GOT3 (cell line): ENCODE measurements around the gene FHIP1B.

Source experiments
- DNase-seq: peaks from one replicate; lab custom pipeline; 2025; ENCODE audit warnings: mixed read lengths; lab: John Stamatoyannopoulos, UW

FHIP1B gene

GRCh38 chr11:6200975-6201374 lies 33.5 kb downstream of the FHIP1B start:
- DNase-seq = no peak

GRCh38 chr11:6199174-6199810 lies 35.1 kb downstream of the FHIP1B start, which contains the start of gene OR52W1:
Gene OR52W1, plus strand, starts transcription at chr11:6199224. Its CDS starts 0 bp downstream, at chr11:6199224.
- no peak for DNase-seq

GRCh38 chr11:6197466-6198200 lies 36.8 kb downstream of the FHIP1B start:
- no peak for DNase-seq

- DNase-seq = no peak
Observed at GRCh38 chr11:6196396-6196795, 38.0 kb downstream of the FHIP1B start.

GRCh38 chr11:6194065-6194581 lies 40.3 kb downstream of the FHIP1B start:
- no peak for DNase-seq

- no peak for DNase-seq
Observed at GRCh38 chr11:6191742-6192141, 42.7 kb downstream of the FHIP1B start.

GRCh38 chr11:6175440-6175839 lies 59.0 kb downstream of the FHIP1B start:
- DNase-seq = no peak

GRCh38 chr11:6170226-6170625 lies 64.2 kb downstream of the FHIP1B start, which contains the start of gene OR52B2:
Gene OR52B2, minus strand, starts transcription at chr11:6170326. Its CDS starts 0 bp downstream, at chr11:6170326.
- DNase-seq = no peak
